HG03039 (cell line): ENCODE results near the gene CST6.

Experiments used
- ATAC-seq: cut with Tn5 transposase; IDR thresholded peaks from one replicate; pipeline ENCODE4 v1.9.1; 2021; ENCODE audit warnings: mild to moderate bottlenecking, moderate library complexity; ENCODE audit not compliant: unreplicated experiment

Gene CST6, protein sequence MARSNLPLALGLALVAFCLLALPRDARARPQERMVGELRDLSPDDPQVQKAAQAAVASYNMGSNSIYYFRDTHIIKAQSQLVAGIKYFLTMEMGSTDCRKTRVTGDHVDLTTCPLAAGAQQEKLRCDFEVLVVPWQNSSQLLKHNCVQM

DNA sequence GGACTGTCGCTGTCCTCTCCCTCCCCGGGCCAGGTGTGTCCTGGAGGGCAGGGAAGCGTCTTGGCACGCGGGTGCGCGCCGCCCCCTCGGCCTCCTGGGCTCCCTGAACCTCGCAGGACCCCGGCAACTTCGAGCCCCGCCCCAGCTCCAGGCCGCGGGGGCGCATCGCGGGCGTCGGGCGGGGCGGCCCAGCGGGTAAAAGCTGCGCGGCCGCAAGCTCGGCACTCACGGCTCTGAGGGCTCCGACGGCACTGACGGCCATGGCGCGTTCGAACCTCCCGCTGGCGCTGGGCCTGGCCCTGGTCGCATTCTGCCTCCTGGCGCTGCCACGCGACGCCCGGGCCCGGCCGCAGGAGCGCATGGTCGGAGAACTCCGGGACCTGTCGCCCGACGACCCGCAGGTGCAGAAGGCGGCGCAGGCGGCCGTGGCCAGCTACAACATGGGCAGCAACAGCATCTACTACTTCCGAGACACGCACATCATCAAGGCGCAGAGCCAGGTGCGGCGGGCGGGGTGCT is at the start of gene CST6:
Gene CST6 (plus strand): TSS at position 224 of the 519 bp plus-strand sequence. CDS start 37 bp downstream, at position 261.
- no peak for ATAC-seq

DNA sequence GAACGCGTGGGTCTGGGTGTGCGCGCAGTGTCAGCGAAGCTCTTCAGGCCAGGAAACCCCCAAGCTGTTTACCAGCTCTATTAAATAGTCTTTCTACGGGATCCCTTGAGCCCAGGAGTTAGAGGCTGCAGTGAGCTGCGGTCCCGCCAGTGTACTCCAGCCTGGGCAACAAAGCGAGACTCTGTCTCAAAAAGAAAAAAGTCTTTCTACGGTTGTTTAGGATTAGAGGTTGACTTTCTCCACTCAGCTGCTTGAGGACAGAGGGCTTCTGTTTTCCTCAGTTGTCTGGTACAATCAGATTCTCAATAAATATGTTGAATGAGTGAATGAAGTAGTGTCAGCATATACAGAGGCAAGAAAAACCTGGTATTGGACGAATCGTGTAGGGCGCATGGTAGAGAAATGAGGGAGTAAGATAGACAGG is 49.7 kb upstream of the CST6 start:
- no peak for ATAC-seq

DNA sequence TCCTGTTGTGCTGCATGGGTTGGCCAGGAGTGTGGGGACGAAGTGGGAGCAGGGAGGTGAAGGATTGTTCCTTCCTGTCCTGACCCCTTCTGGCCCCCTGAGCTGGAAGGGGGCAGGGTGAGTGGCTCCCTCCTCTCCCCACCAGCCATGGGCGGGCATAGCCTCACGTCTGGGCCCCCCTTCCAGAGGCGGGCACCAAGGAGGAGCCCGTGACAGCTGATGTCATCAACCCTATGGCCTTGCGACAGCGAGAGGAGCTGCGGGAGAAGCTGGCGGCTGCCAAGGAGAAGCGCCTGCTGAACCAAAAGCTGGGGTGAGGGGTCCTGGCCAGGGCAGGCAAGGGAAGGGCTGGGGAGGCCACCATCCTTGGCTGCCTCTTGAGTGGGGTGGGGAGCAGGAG is 46.9 kb upstream of the CST6 start:
- ATAC-seq, result no peak

DNA sequence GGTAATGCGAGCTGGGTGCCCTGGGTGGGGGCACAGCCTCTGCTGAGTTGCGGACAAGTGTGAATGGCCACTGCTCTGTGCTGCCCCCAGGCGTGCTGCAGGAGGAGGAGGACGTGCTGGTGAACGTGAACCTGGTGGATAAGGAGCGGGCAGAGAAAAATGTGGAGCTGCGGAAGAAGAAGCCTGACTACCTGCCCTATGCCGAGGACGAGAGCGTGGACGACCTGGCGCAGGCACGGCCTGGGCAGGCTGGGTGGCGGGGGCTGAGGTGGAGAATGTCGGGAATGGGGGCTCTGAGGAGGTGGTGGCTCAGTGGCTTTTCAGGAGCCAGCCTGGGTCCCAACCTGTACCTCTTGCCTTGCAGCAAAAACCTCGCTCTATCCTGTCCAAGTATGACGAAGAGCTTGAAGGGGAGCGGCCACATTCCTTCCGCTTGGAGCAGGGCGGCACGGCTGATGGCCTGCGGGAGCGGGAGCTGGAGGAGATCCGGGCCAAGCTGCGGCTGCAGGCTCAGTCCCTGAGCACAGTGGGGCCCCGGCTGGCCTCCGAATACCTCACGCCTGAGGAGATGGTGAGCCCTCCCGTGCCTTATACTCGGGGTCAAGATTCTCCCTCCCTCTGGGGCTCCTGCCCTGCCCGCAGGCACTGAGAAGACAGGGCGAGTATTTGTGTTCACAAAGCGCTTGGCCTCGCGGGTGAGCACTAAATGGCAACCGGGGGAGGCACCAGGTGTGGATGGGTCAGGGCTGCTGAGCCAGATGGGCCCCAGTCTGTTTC is 45.6 kb upstream of the CST6 start:
- ATAC-seq, result no peak

DNA sequence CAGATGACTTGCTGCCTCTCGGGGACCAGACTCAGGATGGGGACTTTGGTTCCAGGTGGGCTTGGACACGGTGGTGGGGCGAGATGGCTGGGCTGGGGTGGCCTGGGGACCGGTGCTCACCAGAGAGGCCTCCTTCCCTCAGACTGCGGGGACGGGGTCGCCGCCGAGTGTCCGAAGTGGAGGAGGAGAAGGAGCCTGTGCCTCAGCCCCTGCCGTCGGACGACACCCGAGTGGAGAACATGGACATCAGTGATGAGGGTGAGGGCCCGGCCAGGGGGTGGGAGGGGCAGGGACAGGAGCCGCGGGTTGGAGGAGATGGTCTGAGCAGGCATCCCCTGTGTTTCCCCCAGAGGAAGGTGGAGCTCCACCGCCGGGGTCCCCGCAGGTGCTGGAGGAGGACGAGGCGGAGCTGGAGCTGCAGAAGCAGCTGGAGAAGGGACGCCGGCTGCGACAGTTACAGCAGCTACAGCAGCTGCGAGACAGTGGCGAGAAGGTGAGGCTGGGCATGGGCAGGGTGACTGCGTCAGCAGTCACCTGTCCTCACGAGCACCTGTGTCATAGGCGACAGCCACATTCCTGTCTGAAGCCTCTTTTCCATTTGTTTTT is 44.4 kb upstream of the CST6 start:
- ATAC-seq, result no peak

DNA sequence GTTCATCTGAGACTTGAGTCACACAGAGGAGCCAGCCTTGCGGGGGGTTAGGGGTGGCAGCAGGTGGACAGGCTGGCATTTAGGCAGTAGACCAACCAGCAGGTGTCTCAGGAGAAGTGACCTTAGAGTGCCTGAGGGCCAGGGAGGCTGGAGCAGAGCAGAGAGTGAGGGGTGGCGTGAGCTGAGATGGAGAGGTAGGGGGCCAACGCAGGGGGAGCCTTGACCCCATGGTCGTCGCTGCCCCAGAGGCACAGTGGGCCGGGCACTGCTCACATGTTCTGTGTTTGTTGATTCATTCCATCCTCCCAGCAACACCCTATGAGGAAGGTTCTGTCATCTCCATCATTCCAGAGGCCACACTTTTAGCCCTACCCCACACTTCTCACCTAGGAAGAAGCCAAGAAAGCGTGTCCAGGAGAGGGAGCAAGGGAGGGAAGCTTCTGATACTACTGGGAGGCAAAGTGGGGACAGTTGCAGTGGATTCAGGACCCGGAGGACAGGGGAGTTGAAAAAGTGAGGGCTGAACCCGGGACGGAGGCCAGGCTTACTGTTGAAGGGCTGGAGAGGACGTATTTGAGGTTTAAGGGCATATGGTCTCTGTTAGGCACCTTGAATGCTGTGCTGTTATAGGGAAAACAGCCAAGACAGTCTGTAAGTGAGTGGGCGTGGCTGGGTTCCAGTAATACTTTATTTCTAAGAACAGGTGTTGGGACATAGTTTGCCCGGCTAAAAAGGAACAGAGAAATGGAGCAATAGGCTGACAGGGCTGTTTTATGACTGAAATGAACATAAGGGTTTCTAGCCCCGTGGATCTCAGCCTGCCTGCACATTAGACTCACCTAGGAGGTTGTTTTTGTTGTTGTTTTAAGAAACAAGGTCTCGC is 43.0 kb upstream of the CST6 start:
- ATAC-seq, result no peak

DNA sequence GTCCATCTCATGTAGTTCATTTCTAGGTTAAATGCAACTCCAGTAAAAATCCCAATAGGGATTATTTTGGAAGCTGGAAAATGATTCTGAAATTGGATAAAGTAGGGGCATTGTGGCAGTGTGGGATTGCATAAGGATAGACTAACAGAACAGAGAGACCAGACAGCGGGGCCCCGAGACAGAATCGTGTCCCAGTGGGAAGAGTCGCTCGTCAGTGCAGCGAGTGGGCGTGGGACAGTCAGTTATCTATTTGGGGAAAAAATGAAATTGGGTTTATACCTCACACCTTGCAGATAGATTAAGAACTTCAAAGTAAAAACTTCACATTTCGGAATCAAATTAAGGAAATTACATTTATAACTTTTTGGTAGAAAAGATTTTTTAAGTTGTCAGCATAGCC is 39.7 kb upstream of the CST6 start:
- ATAC-seq, result no peak

DNA sequence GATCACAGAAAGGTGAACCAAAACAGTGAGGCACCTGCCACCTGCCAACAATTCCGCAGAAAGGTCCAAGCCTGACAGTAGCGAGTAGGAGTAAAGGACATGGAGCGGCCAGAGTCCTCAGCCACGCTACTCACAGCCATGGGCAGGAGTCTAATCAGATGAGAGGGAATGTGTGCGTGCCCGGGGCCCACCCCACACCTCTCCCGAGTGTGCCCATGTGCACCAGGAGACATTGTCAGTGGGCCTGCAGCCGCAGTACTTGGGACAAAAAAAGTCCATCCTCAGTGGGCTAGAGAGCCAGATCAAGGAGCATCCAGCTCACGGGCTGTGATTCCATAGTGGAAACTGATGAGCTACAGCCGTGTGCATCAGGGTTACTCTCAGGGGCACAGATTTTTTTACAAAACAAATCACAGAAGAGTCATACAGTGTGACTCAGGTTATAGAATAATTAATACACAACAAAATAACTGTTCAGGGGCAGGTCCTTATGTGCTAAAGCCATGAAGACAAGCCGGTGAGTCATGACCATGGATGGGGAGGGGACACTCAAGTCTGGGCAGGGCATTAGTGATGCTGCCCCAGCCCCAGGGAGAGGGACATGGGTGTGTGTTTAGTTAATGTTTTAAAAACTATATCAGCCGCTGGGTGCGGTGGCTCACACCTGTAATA is 38.2 kb upstream of the CST6 start:
- no peak for ATAC-seq

DNA sequence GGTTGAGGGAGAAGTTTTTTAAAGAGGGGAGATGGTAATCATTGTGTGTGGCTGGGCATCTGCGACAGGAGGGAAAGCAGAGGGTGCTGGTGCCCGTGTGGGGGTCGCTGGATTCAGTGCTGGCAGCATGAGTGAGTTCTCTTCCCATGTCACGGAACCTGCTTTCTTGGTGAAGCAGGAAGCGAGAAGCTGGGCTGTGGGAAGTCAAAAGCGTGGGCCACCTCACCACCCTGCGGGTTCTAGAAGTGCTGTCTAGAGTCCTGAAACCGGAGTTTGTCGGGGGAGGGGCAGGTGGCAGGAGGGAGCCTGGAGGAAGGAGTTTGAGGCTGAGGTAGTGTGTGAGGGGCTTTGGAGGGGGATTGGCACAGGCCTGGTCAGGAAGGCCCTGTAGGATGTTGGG is 36.0 kb upstream of the CST6 start:
- ATAC-seq, result no peak

DNA sequence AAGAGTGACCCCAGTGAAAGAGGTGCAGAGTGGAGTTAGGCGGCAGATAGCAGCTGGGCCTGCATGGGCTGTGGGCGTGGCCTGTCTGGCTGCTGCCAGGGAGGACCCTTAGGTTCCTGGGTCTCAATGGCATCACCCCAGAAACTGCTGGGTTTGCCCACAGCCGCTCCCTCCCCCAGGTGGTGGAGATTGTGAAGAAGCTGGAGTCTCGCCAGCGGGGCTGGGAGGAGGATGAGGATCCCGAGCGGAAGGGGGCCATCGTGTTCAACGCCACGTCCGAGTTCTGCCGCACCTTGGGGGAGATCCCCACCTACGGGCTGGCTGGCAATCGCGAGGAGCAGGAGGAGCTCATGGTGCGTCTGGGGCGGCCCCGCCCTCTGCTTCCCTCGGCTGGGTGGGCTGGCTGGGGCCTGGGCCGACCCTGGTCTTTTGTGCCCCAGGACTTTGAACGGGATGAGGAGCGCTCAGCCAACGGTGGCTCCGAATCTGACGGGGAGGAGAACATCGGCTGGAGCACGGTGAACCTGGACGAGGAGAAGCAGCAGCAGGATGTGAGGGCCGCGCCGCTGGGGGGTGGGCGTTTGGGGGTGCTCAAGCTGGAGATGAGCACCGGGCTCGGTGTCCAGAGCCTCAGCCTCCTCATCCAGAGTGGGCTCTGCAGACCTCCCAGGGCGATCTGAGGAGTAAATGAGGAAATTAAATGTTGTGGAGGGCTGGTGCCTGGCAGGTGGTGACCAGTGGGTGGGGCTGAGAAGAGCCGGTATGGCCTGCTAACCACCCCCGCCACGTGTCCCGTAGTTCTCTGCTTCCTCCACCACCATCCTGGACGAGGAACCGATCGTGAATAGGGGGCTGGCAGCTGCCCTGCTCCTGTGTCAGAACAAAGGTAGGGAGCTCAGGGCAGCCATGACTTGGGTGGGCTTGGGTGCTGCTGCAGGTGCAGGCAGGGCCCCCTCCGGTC is 35.3 kb upstream of the CST6 start:
- ATAC-seq, result no peak

DNA sequence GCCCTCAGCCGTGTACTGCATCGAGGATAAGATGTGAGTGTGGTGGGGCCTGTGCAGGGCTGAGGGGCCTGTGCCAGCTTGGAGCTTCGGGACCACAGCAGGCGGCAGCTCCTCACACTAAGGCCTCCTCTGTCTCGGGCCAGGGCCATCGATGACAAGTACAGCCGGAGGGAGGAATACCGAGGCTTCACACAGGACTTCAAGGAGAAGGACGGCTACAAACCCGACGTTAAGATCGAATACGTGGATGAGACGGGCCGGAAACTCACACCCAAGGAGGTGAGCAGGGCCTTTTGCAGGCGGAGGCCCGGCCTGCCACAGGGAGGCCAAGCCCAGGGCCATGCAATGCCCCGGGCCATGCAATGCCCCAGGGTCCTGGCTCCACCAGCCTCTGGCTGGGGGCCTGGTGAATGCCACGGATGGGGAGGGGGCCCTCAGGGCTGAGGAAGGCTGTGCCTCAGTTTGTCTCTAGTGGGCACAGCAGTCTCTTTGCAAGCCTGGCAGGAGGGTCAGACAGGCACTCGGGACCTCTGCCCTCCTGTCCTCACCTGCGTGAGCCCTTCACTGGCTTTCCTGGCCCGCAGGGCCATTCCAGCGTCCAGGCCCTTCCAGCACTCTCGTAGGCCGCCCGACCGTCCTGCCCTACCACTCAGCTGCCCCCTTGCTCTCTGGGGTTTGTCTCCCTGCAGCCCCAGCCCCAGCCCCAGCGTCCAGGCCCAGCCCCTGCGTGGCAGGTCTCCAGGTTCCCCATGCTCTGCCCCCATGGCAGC is 34.0 kb upstream of the CST6 start:
- ATAC-seq, result no peak

DNA sequence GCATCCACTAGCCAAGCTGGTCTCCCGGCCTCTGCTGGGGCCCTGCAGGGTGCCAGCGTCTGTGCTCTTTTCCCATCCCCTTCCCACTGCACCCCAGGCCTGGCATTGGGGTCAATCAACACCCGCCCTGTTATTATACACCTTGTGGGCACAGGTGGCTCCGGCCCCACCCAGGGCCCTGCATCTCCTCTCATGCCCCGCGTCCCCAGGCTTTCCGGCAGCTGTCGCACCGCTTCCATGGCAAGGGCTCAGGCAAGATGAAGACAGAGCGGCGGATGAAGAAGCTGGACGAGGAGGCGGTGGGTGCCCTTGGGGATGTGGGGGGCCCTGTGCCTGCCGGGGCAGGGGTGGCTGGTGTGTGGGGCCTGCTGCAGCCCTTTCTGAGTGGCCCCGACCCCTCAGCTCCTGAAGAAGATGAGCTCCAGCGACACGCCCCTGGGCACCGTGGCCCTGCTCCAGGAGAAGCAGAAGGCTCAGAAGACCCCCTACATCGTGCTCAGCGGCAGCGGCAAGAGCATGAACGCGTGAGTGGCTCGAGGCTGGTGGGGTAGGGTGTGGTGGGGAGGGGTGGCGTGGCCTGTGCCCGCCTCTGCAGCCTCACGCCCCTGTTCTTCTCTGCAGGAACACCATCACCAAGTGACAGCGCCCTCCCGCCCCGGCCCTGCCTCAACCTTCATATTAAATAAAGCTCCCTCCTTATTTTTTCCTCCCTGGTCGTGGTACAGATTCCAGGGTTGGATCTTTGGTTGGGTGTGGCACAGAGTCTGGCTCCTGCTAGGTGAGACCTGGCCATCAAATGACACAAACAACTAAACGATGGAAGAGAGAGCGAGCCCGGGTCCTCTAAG is 33.2 kb upstream of the CST6 start:
- no peak for ATAC-seq

DNA sequence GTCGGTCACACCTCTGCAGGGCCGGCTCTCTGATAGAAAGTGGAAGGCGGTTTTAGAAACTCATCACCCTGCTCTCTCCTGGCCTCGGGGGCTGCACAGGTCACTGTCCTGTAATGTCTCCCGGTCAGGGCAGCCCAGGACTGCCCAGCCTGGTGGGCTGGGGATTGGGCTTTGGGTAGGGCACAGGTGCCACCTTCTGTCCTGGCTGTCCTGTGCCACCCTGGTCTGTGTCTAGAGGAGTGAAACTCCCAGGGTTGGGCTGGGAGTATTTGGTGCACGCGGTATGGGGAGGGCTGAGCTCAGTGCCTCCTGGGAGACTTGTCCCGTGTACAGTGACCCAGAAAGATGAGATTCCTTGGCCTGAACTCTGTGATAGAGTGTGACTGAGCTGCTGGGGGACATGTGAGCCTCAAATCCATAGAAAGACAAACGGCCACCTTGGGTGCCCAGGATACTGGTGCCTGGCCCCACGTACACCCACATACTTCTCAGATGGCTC is 32.5 kb upstream of the CST6 start:
- ATAC-seq, result no peak

DNA sequence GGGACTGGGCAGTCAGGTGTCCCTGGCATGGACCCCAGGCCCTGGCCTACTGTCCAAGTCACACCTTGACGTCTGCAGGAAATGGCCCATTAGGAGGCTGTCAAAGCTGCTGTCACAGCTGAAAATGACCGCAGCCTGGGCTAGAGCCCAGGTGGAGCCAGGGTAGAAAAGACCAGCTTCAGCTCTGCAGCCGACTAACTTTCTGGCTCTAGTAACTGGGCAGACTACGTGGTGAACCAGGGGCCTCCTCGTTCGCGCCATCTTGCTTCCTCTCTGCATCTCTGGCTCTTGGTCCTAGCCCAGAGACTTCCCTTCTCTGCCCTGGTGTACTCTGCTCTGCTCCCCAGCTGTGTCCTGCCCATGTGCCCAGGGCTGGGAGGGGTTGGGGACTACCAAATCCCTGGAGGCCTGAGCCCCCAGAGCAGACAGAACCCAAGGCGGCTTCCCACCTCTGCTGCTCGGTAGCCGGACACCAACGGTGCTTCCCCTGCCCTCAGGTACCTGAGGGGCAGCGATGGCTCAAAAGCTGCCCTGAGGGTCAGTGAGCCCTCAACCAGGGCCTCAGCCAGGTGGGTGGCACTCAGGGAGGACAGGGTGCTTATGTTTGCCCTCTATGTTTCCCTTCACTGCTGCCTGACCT is 30.6 kb upstream of the CST6 start:
- ATAC-seq, result no peak

DNA sequence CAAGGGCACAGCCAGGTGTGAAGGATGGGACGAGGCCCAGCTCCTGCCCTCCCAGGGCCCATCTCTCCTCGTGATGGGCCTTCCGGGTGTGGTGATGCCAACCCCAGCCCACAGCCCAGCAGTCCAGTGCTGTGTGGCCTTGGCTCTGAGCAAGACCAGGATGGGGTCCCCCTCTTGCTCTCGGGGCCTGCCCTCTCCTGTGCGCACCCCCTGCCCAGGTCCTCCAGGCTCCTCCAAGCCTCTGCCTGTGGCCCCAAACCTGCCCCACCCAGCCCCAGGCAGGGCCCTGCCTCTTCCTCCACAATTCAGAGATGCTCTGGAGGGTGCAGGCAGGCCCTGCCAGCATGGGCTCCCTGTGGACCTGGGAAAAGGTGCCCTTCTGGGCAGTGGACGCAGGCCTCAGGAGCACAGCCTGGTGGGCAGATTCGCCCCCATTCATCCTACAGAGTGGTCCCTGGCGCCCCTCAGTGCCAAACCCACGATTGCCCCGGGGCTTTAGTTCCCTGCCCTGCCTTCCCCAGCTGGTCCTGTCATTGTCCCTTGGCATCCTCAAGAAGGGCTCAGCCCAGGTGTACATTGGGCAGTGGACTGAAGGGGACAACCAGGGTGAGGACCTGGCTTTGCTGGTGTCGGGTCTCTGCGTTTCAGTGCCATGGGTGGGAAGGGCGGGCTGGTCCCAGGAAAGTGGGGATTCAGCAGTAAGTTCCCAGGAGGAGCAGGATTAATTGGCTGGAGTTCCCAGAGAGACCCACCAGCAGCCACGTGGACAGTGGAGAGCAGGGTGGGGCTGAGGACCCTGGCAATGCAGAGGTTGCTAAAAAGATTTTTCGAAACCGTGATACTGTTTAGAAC is 29.6 kb upstream of the CST6 start:
- no peak for ATAC-seq
